Thyroid gland (tissue), 4 donors: ENCODE results near the gene REM2. TPM values are rescaled to one million over a fixed set of nuclear protein-coding genes. Genes with fewer than 3 reads are reported as not detected.
"Not testable (repeated sequence)": the region's sequence is repeated elsewhere in the genome, so short reads cannot be mapped to it uniquely, and the experiment has no call there.

Experiments
- DNase-seq, 2 donors: peaks; one replicate each; pipeline ENCODE4 v3.0.0-alpha.2; 2019
- H3K27ac ChIP-seq, 3 donors: fragments of 200-600 bp; sonication (generic); 1 replicate in 2 of 3; 2 replicates in 1 of 3; pipeline ENCODE4 v1.5.1; 2016 to 2019; ENCODE audit warnings: mild to moderate bottlenecking in 1 of 3, moderate library complexity in 1 of 3
- H3K27me3 ChIP-seq: fragments of 200-600 bp; sonication (generic); one replicate; pipeline ENCODE4 v1.5.1; 2019
- H3K36me3 ChIP-seq, 2 donors: fragments of 200-600 bp; sonication (generic); one replicate each; pipeline ENCODE4 v1.5.1; 2016 to 2019
- H3K4me1 ChIP-seq, 2 donors: fragments of 200-600 bp; sonication (generic); one replicate each; pipeline ENCODE4 v1.5.1; 2017 to 2019
- H3K4me3 ChIP-seq, 3 donors: fragments of 200-600 bp; sonication (generic); replicated peaks in 1 of 3; 1 replicate in 2 of 3; 2 replicates in 1 of 3; pipeline ENCODE4 v1.5.1; 2016; ENCODE audit warnings: mild to moderate bottlenecking in 1 of 3
- H3K9me3 ChIP-seq: fragments of 200-600 bp; sonication (generic); one replicate; pipeline ENCODE4 v1.5.1; 2017
- POLR2A ChIP-seq, 2 donors: fragments of 450-650 bp; IDR thresholded peaks; one replicate each; pipeline ENCODE4 v1.6.1; 2017; ENCODE audit warnings: antibody characterized with exemption in 2 of 2, mild to moderate bottlenecking in 2 of 2, moderate library complexity in 1 of 2
- WGBS, 2 donors: methylation state at CpG; one replicate each; pipeline ENCODE4 v1.1.5; 2017; 5-methylcytosine and 5-hydroxymethylcytosine counted together
- intact Hi-C: fragments of 100-400 bp; cut with DNase I; formaldehyde crosslinking; loops from one replicate; pipeline ENCODE4 v1.15.1; 2023
- total RNA-seq, 4 donors: library from RNA; depleted of rRNA; stranded (reverse); fragments of >200 nt; gene quantifications; one replicate each; pipeline ENCODE4 v1.2.3, GENCODE V29; 2016
- TF ChIP-seq, protein P1 (sequence below), 6 experiments: fragments of 200-600 bp in 3 of 6; fragments of 450-650 bp in 3 of 6; sonication (generic) in 3 of 6; IDR thresholded peaks; one replicate each; pipeline ENCODE4 v1.5.1; 2016 to 2019; ENCODE audit warnings: antibody characterized with exemption in 6 of 6, mild to moderate bottlenecking in 2 of 6, inconsistent platforms in 1 of 6, moderate library complexity in 1 of 6

The REM2 gene
- total RNA-seq, 4 donors from 2014 or later: 0.54 to 1.2 (median 0.89) TPM; not detected in 1

DNA sequence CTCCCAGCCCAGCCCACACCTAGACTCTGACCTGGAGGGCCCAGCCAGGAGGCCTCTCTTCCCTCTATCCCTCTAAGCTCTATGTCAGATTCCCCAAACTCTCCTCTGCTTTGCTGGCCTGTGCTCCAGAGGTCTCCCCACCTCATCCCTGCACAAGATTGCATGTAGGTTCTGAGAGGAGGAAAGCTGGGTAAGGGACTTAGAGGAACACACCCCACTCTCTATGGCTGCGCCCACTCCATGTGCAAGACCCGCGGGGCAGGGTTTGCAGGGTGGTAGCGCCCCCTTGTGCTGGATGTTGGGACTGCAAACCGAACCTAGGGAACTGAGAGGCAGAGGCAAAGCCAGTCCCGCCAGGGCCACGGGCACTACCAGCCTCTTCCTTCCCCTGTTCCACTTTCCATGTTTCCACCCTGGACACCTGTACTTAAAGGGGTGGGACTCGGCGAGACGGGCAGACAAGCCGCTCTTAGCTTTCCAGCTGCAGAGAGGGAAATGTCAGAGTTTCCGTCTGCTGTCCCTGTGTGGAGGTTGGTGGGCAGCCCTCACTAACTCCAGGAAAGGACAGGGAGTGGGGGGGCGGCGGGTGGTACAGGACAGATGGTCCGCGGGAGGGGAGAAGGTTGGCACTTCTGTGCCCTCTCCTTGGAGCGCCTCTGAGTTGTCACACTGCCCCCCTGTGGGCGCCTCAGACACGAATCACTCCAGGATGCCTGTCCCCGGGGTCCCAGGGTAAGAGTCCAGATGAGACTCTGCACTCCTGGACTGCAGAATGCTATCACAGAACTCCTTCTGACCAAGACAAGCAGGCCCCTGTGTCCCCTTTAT lies 29.9 kb upstream of the REM2 start:
- Histone ChIP-seq H3K36me3 (no peaks in the 10 kb centered on the region), H3K9me3 (no peaks in the 10 kb centered on the region), H3K27me3 (no peaks in the 10 kb centered on the region), H3K4me3 (peak overlapping the region in 1 of 3 donors; percentile 23), H3K27ac (peak overlapping the region; percentile 52 to 83 (median 72)), H3K4me1 (peaks cover 5 to 41% of the 10 kb centered on the region in 2 donors)
- peak; percentile 89 for DNase-seq
- TF ChIP-seq, protein P1, sequence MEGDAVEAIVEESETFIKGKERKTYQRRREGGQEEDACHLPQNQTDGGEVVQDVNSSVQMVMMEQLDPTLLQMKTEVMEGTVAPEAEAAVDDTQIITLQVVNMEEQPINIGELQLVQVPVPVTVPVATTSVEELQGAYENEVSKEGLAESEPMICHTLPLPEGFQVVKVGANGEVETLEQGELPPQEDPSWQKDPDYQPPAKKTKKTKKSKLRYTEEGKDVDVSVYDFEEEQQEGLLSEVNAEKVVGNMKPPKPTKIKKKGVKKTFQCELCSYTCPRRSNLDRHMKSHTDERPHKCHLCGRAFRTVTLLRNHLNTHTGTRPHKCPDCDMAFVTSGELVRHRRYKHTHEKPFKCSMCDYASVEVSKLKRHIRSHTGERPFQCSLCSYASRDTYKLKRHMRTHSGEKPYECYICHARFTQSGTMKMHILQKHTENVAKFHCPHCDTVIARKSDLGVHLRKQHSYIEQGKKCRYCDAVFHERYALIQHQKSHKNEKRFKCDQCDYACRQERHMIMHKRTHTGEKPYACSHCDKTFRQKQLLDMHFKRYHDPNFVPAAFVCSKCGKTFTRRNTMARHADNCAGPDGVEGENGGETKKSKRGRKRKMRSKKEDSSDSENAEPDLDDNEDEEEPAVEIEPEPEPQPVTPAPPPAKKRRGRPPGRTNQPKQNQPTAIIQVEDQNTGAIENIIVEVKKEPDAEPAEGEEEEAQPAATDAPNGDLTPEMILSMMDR (IDR thresholded peaks at IDR 0.05): peak; percentile 73 to 97 (median 90)
- peak in 1 of 2 donors; percentile 42 for TF ChIP-seq POLR2A (IDR thresholded peaks at IDR 0.05)
- intact Hi-C loops: loop anchor here (2.0 to 5.0 kb wide), 2 partner anchors 30 to 296 kb away; no protein-coding TSS in a partner anchor
- 1 to 3% methylated on average over 12 to 19 of the region's 20 CpGs for WGBS, 2 donors

DNA sequence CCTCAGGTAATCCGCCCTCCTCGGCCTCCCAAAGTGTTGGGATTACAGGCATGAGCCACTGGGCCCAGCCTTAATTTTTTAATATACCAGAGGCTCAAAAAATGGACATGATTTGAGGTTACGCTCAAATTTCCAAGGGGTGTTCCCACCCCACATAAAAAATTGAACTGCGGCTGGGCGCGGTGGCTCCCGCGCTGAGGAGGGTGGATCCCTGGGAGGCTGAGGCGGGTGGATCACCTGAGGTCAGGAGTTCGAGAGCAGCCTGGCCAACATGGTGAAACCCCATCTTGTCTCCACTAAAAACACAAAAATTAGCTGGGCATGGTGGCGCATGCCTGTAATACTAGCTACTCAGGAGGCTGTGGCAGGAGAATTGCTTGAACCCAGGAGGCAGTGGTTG lies 28.7 kb upstream of the REM2 start:
- not testable (repeated sequence) for H3K27me3 ChIP-seq, DNase-seq, H3K4me3 ChIP-seq, H3K36me3 ChIP-seq, H3K9me3 ChIP-seq, H3K27ac ChIP-seq
- peaks cover 5 to 33% of the 10 kb centered on the region in 2 donors for H3K4me1 ChIP-seq
- intact Hi-C loops: loop anchor here (5.0 kb wide), 1 partner anchor 297 kb away; no protein-coding TSS in a partner anchor
- 94 to 95% methylated on average over 11 of the region's 11 CpGs for WGBS, 2 donors

DNA sequence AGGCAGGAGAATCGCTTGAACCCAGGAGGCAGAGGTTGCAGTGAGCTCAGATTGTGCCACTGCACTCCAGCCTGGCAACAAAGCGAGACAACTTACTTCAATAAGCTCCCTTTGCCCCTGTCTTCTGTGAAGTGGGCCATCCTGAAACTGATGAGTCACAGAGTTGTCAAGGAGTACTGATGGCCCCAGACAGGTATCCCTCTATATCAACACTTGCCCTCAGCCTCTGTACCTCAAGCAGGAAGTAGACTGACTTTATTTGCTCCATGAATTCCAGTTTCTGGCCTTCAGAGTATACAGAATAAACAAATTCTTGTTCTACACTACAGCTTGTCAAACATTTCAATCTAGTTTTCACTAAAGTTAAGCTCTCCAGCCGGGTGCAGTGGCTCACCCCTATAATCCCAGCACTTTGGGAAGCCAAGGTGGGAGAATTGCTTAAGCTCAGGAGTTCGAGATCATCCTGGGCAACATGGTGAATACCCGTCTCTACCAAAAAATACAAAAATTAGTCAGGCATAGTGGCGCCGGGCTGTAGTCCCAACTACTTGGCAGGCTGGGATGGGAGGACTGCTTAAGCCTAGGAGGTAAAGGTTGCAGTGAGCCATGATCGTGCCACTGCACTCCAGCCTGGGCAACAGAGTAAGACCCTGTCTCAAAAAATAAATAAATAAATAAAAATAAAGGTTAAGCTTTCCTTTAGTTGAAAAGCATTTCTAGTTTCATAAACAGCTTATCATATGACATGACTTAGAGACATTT lies 27.9 kb upstream of the REM2 start:
- Histone ChIP-seq H3K9me3 (no peaks in the 10 kb centered on the region), H3K27ac (peak overlapping the region; percentile 33 to 42 (median 34)), H3K27me3 (no peaks in the 10 kb centered on the region), H3K36me3 (no peaks in the 10 kb centered on the region), H3K4me1 (peaks cover 5 to 25% of the 10 kb centered on the region in 2 donors), H3K4me3 (no peak overlapping the region)
- DNase-seq: peak in 1 of 2 donors; percentile 41
- intact Hi-C loops: loop anchor here (5.0 kb wide), 1 partner anchor 298 kb away; no protein-coding TSS in a partner anchor
- 53 to 54% methylated on average over 8 of the region's 8 CpGs for WGBS, 2 donors
- no peak for TF ChIP-seq POLR2A (IDR thresholded peaks at IDR 0.05)
- TF ChIP-seq, protein P1 (IDR thresholded peaks at IDR 0.05): no peak

DNA sequence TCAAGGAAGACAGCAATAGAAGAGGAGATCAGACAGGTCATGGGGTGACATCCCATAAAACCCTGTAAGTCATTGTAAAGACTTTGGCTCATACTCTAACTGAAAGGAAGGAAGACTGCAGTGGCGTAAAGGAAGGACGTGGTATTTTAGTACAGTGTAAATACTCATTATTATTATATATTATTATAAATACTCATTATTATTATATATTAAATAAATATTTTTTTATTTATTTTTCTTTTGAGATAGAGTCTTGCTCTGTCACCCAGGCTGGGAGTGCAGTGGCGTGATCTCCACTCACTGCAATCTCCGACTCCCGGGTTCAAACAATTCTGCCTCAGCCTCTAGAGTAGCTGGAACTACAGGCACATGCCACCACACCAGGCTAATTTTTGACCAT lies 26.6 kb upstream of the REM2 start:
- no peak for TF ChIP-seq POLR2A (IDR thresholded peaks at IDR 0.05)
- TF ChIP-seq, protein P1 (IDR thresholded peaks at IDR 0.05): no peak
- WGBS, 2 donors: 95 to 96% methylated on average over 5 of the region's 5 CpGs
- intact Hi-C loops: no loop called here

DNA sequence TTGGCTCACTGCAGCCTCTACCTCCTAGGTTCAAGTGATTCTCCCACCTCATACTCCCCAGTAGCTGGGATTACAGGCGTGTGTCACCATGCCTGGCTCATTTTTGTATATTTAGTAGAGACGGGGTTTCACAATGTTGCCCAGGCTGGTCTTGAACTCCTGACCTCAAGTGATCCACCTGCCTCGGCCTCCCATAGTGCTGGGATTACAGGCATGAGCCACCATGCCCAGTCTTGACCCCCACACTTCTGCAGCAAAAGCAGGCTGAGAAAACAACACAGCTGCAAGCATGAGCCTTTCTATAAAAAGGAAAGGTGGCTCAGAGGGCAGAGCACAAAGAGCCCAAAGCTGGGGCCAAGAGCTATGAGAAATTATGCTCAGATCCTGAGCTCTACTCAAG lies 22.6 kb upstream of the REM2 start:
- H3K9me3 ChIP-seq, H3K4me3 ChIP-seq, DNase-seq, intact Hi-C loops, H3K27ac ChIP-seq, H3K27me3 ChIP-seq, H3K36me3 ChIP-seq, H3K4me1 ChIP-seq: not testable (repeated sequence)
- 81 to 82% methylated on average over 3 of the region's 3 CpGs for WGBS, 2 donors

More for the DNA sequence above, 26.6 kb upstream of the REM2 start:
- no peak overlapping the region for H3K27ac ChIP-seq
- H3K36me3 ChIP-seq: no peaks in the 10 kb centered on the region
- peaks cover 5 to 15% of the 10 kb centered on the region in 2 donors for H3K4me1 ChIP-seq
- H3K9me3 ChIP-seq: no peaks in the 10 kb centered on the region
- DNase-seq: no peak
- no peak overlapping the region for H3K4me3 ChIP-seq
- no peaks in the 10 kb centered on the region for H3K27me3 ChIP-seq
